SK-N-SH (cell line): Measurements from ENCODE around the gene PELI1. TPM values are rescaled to one million over a fixed set of nuclear protein-coding genes. Genes with fewer than 3 reads are reported as not detected.
A peak's percentile ranks its signal among the peaks of the same experiment; 100 is the strongest.

Source experiments
- CTCF ChIA-PET: fragments of 300-600, 350-600 bp; formaldehyde crosslinking; extraction: SDS; loops from one replicate; lab custom pipeline; 2021; lab: Yijun Ruan, JAX
- POLR2A ChIA-PET: fragments of 350-600 bp; sonication (Branson Sonifier 250); formaldehyde crosslinking; extraction: SDS; loops from one replicate; lab custom pipeline; 2020; ENCODE audit warnings: antibody characterized with exemption, inconsistent platforms; lab: Yijun Ruan, JAX
- DNase-seq: peaks from one replicate; pipeline ENCODE4 v3.0.0; 2012
- H2AFZ ChIP-seq: fragments of 200-600 bp; sonication (generic); 2 replicates; pipeline ENCODE4 v1.8.1; 2016; ENCODE audit warnings: antibody characterized with exemption, mild to moderate bottlenecking, low read depth
- H3F3A ChIP-seq: fragments of 200-600 bp; sonication (generic); replicated peaks from 2 replicates; pipeline ENCODE3; 2016; ENCODE audit warnings: antibody characterized with exemption, mild to moderate bottlenecking; ENCODE audit not compliant: insufficient read depth
- H3K27ac ChIP-seq, 2 experiments: fragments of 200-500 bp in 1 of 2; fragments of 200-600 bp in 1 of 2; sonication (Bioruptor generic) in 1 of 2; sonication (generic), shearing (Covaris generic) in 1 of 2; 2 replicates each; pipeline versions ENCODE4 v1.5.1 to v1.6.1; 2014 to 2016; ENCODE audit warnings: low read depth in 2 of 2, inconsistent platforms in 1 of 2, low read length in 1 of 2, mild to moderate bottlenecking in 1 of 2, mixed read lengths in 1 of 2
- H3K27me3 ChIP-seq: fragments of 200-600 bp; sonication (generic), shearing (Covaris generic); 2 replicates; pipeline ENCODE4 v1.6.1; 2016; ENCODE audit warnings: mixed run types; ENCODE audit not compliant: insufficient read depth
- H3K36me3 ChIP-seq, 2 experiments: fragments of 200-500 bp in 1 of 2; fragments of 200-600 bp in 1 of 2; sonication (Bioruptor generic) in 1 of 2; sonication (generic) in 1 of 2; replicated peaks in 1 of 2; 2 replicates each; pipeline versions ENCODE3 to v1.5.1; 2014 to 2016; ENCODE audit warnings: low read length in 1 of 2, mild to moderate bottlenecking in 1 of 2; ENCODE audit not compliant: insufficient read depth in 2 of 2, control insufficient read depth in 1 of 2
- H3K4me1 ChIP-seq, 2 experiments: fragments of 200-500 bp in 1 of 2; fragments of 200-600 bp in 1 of 2; sonication (Bioruptor generic) in 1 of 2; sonication (generic), shearing (Covaris generic) in 1 of 2; 2 replicates each; pipeline versions ENCODE4 v1.5.1 to v1.6.1; 2014 to 2016; ENCODE audit warnings: low read depth in 1 of 2, low read length in 1 of 2, mixed run types in 1 of 2; ENCODE audit not compliant: insufficient read depth in 2 of 2, control insufficient read depth in 1 of 2
- H3K4me2 ChIP-seq: fragments of 200-600 bp; sonication (generic), shearing (Covaris generic); 2 replicates; pipeline ENCODE4 v1.6.1; 2017; ENCODE audit warnings: mixed run types
- H3K4me3 ChIP-seq, 2 experiments: fragments of 200-500 bp in 1 of 2; fragments of 200-600 bp in 1 of 2; sonication (Bioruptor generic) in 1 of 2; sonication (generic), shearing (Covaris generic) in 1 of 2; 2 replicates each; pipeline versions ENCODE4 v1.5.1 to v1.8.1; 2014 to 2016; ENCODE audit warnings: low read depth in 2 of 2, inconsistent platforms in 1 of 2, low read length in 1 of 2, mild to moderate bottlenecking in 1 of 2, mixed read lengths in 1 of 2, moderate library complexity in 1 of 2
- H3K79me2 ChIP-seq: fragments of 200-600 bp; sonication (generic); 2 replicates; pipeline ENCODE4 v1.8.1; 2017; ENCODE audit warnings: mild to moderate bottlenecking; ENCODE audit not compliant: insufficient read depth
- H3K9ac ChIP-seq: fragments of 200-600 bp; sonication (generic); 2 replicates; pipeline ENCODE4 v1.6.1; 2017; ENCODE audit warnings: mixed run types
- H3K9me2 ChIP-seq: fragments of 200-600 bp; sonication (generic); 2 replicates; pipeline ENCODE4 v1.6.1; 2017; ENCODE audit warnings: mixed run types
- H3K9me3 ChIP-seq: fragments of 200-600 bp; sonication (generic); 2 replicates; pipeline ENCODE4 v1.6.1; 2017; ENCODE audit warnings: mixed run types, mild to moderate bottlenecking, moderate library complexity
- H4K20me1 ChIP-seq: fragments of 200-600 bp; sonication (generic); 2 replicates; pipeline ENCODE4 v1.6.1; 2017; ENCODE audit warnings: mild to moderate bottlenecking, mixed run types; ENCODE audit not compliant: insufficient read depth
- FOSL2 ChIP-seq: IDR thresholded peaks from 2 replicates; pipeline ENCODE4 v1.4.0; 2012; ENCODE audit warnings: low read depth, mild to moderate bottlenecking, moderate library complexity, borderline replicate concordance
- GATA2 ChIP-seq: sonication (generic); formaldehyde crosslinking; IDR thresholded peaks from 2 replicates; pipeline ENCODE4 v1.5.0; 2020; ENCODE audit warnings: mild to moderate bottlenecking, missing genetic modification reagents
- IRF3 ChIP-seq: fragments of 150-350 bp; IDR thresholded peaks from 2 replicates; pipeline ENCODE4 v1.6.1; 2016; ENCODE audit warnings: mild to moderate bottlenecking, low read depth, low read length
- MEF2A ChIP-seq: IDR thresholded peaks from 2 replicates; pipeline ENCODE4 v1.4.0; 2012; ENCODE audit warnings: low read depth, borderline replicate concordance
- NFIC ChIP-seq: IDR thresholded peaks from 2 replicates; pipeline ENCODE4 v1.4.0; 2012; ENCODE audit warnings: borderline replicate concordance
- POLR2AphosphoS5 ChIP-seq: IDR thresholded peaks from 2 replicates; pipeline ENCODE4 v1.6.1; 2012; ENCODE audit warnings: low read depth, low read length
- REST ChIP-seq: IDR thresholded peaks from 2 replicates; pipeline ENCODE4 v1.6.1; 2012; ENCODE audit warnings: mild to moderate bottlenecking, low read depth, low read length, moderate library complexity
- RXRA ChIP-seq: IDR thresholded peaks from 2 replicates; pipeline ENCODE4 v1.4.0; 2012; ENCODE audit warnings: low read depth, mild to moderate bottlenecking, borderline replicate concordance
- SIN3A ChIP-seq: IDR thresholded peaks from 2 replicates; pipeline ENCODE4 v1.6.1; 2012; ENCODE audit warnings: low read depth, mild to moderate bottlenecking, low read length, moderate library complexity, borderline replicate concordance
- SMC3 ChIP-seq: IDR thresholded peaks from 2 replicates; pipeline ENCODE4 v1.6.1; 2012; ENCODE audit warnings: low read depth, low read length, improper control_type of control experiment
- USF1 ChIP-seq: IDR thresholded peaks from 2 replicates; pipeline ENCODE4 v1.4.0; 2012; ENCODE audit warnings: low read depth, borderline replicate concordance
- ZBTB33 ChIP-seq: IDR thresholded peaks from 2 replicates; pipeline ENCODE4 v1.4.0; 2012; ENCODE audit warnings: low read depth, borderline replicate concordance
- WGBS: methylation state at CpG from one replicate; pipeline ENCODE4 v1.1.6; 2017; ENCODE audit warnings: low lambda C conversion rate; 5-methylcytosine and 5-hydroxymethylcytosine counted together
- polyA plus RNA-seq, 3 experiments: library from polyadenylated mRNA; depleted of rRNA; stranded (reverse); fragments of >200 nt; gene quantifications; 2 replicates each; pipeline ENCODE4 v1.2.3, GENCODE V29; 2012

Gene PELI1
- polyA plus RNA-seq, 1 of the 3 experiments (the other 2 are of a cell fraction) = 4.2 TPM

GRCh38 chr2:64122358-64122757 is 21.9 kb downstream of the PELI1 start:
- Histone ChIP-seq H3K4me1 (peaks cover under 1 to 3% of the 10 kb centered on the region in 2 experiments; a peak in 3 of 4 replicates), H3K27me3 (no peaks in the 10 kb centered on the region), H3K9me3 (no peaks in the 10 kb centered on the region), H2AFZ (no peak overlapping the region), H3K4me3 (no peak overlapping the region), H3F3A (no peaks in the 10 kb centered on the region), H3K9ac (no peak overlapping the region), H4K20me1 (no peaks in the 10 kb centered on the region), H3K79me2 (peaks cover 81% of the 10 kb centered on the region), H3K9me2 (no peaks in the 10 kb centered on the region), H3K36me3 (no peaks in the 10 kb centered on the region), H3K4me2 (no peak overlapping the region), H3K27ac (no peak overlapping the region)
- POLR2A ChIA-PET = no interaction called here
- TF ChIP-seq RXRA = no peak
- no peak for TF ChIP-seq NFIC
- TF ChIP-seq MEF2A = no peak
- TF ChIP-seq POLR2AphosphoS5 = no peak
- TF ChIP-seq REST = no peak
- no peak for TF ChIP-seq ZBTB33
- TF ChIP-seq FOSL2 = no peak
- TF ChIP-seq GATA2 (CRISPR knock-in tag) = no peak
- TF ChIP-seq SIN3A = no peak
- 91% methylated on average over 7 of the region's 7 CpGs for WGBS
- no peak for DNase-seq
- CTCF ChIA-PET = interaction anchor here (1.0 kb wide), 1 partner anchor 26 kb away, joined by 3 read pairs; no protein-coding TSS in a partner anchor

- 80% methylated on average over 6 of the region's 6 CpGs for WGBS
- Histone ChIP-seq H3K9me3 (no peaks in the 10 kb centered on the region), H3K9ac (no peak overlapping the region), H3F3A (no peaks in the 10 kb centered on the region), H3K4me1 (peaks cover 6 to 15% of the 10 kb centered on the region in 2 experiments), H3K4me3 (no peak overlapping the region), H2AFZ (no peak overlapping the region), H3K27ac (no peak overlapping the region; a peak in 1 of 4 replicates), H3K4me2 (no peak overlapping the region), H3K9me2 (no peaks in the 10 kb centered on the region), H3K79me2 (peaks cover 73% of the 10 kb centered on the region), H4K20me1 (no peaks in the 10 kb centered on the region), H3K27me3 (no peaks in the 10 kb centered on the region), H3K36me3 (no peaks in the 10 kb centered on the region)
- DNase-seq = no peak
- ChIA-PET POLR2A (no interaction called here), CTCF (no interaction called here)
- no peak for TF ChIP-seq SMC3
- no peak for TF ChIP-seq IRF3
- TF ChIP-seq USF1 = peak; percentile 29; the same call in 1 of the 2 replicates
Observed at GRCh38 chr2:64120928-64121327, 23.3 kb downstream of the PELI1 start.
